ENCODE measurements around the gene PTBP2.

- TF ChIP-seq POLR2A (IDR thresholded peaks at IDR 0.05) = no peak
- no peak for TF ChIP-seq CTCF (IDR thresholded peaks at IDR 0.05)
Observed at GRCh38 chr1:96748078-96748477, 26.5 kb downstream of the PTBP2 start.

Measured in body of pancreas (tissue), 4 donors.